Measurements from ENCODE around the gene HAGH.

HAGH gene

DNA sequence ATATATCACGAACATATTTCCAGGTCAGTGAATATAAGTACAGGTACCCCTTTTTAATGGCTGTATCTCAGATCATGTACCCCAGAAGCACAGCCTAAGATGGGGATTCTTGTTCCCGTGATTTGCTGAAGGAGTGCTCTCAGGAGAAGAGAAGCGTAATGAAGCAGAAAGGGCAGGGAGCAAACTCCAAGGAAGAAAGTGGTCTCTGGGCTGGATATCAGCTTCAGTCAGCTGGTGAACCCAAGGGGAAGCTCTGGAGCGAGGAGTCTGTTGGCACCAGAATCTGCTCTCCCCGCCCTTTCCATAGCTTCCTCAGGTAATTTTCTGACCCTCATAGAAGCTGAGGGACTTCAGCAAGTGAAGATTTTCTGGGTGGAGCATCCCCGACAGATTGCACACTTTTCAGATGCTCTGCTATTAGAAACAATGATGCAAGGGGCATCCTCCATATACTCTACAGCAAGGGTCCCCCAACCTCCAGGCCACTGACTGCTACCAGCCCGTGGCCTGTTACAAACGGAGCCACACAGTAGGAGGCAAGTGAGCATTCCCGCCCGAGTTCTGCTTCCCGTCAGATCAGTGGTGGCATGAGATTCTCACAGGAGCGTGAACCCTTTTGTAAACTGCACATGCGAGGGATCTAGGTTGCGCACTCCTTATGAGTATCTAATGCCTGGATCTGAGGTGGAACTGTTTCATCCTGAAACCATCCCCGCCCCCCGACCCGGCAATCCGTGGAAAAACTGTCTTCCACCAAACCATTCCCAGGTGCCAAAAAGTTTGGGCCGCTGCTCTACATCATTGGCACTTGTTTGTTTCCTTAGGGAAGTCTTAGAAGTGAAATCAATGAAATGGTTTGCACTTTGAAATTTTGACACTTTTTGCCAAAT is 4.8 kb upstream of the HAGH start:
- no peak for DNase-seq

GRCh38 chr16:1830213-1830612 is 3.6 kb upstream of the HAGH start:
- no peak for DNase-seq

DNA sequence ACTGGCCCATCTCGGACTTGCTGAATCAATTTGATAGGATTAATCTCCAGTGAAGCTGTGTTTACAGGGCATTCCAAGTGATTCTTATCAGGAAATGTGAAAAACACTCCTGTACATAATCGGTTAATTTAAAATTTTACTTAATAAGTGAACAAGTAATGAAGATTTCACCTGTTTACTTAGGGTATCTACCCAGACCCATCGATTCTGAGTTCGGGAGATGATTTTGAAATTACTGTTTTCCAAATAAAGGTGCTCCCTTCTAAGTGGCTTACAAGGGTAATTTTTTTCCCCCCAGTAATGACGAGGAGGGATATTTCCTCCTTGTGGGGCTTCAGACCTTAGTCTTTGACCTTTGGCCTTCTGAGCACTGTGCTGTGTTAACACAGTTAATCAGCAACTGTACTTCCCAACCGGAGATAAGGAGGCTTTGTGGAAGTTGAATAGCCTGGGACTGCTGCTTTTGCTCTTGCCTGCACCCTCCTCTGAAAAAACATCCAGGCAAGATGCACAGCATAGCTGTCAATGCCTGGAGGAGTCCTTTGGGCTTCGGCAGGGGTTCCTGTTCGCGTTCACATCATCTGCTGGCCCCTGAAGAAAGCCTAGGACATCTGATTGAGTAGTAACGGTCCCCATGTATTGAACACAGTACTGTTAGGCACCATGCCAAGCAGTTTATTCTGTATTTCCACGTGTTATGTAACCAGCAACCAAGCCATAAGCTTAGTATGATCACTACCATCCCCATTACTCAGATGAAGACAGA is 2.2 kb upstream of the HAGH start:
- DNase-seq = no peak

GRCh38 chr16:1825864-1826690 is 548 bp downstream of the HAGH start:
- DNase-seq = peak; percentile 78

- DNase-seq = no peak
Measured at GRCh38 chr16:1825381-1825863, 1.2 kb downstream of the HAGH start.

DNA sequence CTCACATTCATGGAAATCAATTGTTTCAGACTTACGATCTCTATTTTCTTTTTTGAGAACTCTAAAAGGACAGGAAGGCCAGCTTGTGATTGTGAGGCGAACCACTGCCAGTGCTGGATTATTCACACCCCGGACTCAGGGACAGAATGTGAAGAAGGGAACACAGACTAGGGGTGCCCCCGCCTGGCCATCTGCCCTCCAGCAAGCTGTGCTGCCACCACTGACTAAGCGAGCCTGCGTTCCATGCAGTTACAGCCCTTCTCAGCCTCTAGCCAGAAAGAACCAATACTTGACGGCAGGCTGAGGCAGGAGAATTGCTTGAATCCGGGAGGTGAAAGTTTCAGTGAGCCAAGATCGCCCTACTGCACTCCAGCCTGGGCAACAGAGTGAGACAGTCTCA is 2.8 kb downstream of the HAGH start:
- DNase-seq = peak; percentile 66

- DNase-seq = no peak
Measured at GRCh38 chr16:1822801-1823200, 3.8 kb downstream of the HAGH start.

DNA sequence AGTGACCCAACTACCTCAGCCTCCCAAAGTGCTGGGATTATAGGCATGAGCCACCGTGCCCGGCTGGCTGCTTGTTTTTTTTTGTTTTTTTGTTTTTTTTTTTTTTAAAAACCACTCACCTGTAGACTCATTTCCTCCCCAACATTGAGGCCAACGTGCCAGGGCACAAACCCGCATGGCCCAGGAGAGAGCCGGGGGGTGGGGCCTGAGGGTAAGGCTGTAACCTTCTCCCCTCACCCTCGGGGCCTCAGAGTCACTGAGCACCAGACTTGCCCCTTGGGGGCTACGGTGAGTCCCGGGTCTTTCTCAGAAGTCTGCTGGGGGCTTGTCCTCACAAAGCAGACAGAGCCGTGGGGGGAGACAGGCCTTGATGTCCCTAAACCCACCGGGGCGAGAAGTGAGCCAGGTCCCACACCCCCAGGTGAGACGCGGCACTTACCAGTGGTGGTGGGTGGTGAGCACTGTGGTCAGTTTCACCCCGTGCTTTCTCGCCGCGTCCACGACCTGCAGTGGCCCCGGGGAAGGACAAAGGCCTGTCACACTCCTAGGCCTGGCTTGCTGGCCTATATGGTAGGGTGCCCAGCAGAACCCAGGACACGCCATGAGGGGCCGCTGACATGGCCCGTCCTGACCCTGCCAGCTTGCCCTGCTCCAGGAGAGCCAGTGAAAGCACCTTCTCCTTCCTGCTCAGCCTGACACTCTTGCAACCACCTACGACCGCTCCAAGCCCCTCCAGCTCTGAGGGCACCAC is 4.6 kb downstream of the HAGH start:
- DNase-seq = no peak

- no peak for DNase-seq
Measured at GRCh38 chr16:1820946-1821290, 5.7 kb downstream of the HAGH start.

- no peak for DNase-seq
Measured at GRCh38 chr16:1820096-1820945, 6.3 kb downstream of the HAGH start.

- no peak for DNase-seq
Measured at GRCh38 chr16:1819611-1820010, 7.0 kb downstream of the HAGH start.

GRCh38 chr16:1818873-1819525 is 7.6 kb downstream of the HAGH start:
- no peak for DNase-seq

DNA sequence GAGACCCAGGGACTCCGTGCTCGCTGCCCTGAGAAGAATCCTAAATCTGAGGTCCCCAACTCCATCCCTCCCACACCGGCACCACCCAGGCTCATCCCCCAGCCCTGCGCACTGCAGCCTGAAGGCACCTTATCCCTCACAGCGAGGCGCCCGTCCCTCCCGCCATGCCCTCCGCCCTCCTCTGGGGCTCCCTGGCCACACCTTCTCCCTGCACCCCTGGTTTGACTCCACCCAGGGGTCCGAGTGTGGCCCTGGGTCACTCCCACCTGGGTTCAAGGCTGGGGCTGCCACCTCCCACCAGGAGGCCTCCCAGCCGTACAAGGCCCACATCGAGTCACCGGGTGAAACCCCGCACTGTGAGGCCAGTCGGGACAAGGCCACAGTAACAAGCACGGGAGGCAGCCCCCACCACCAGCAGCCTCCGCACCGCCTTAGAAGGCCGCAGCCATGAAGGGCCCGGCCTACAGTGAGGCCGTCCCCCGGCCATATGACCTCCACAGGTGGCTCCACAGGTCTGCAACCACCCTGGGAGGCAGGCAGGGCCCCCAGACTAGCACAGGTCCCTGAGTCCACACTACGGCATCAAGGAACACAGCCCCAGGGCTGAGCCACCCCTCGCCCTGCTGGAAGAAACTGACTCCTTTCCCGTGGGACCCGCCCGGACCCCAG is 8.3 kb downstream of the HAGH start:
- no peak for DNase-seq

DNA sequence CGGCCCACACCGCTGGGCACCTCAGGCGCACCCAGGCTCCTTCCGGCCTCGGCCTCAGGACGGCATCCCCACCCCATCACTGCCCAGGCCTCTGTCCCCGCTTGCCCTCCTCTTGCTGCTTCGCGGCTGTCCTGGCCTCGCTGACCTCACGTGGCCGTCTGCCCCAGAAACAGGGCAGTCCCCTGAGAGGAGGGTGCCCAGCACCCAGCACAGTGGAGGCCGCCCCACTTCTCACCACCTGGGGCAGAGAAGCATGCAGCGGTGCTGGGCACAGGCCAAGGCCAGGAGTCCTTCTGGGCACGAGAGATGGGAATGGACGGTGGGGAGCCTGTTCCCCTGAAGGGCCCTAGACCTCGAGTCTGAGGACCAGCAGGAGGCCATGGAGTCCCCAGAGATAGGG is 8.9 kb downstream of the HAGH start:
- no peak for DNase-seq

- no peak for DNase-seq
Measured at GRCh38 chr16:1817276-1817589, 9.4 kb downstream of the HAGH start.

DNA sequence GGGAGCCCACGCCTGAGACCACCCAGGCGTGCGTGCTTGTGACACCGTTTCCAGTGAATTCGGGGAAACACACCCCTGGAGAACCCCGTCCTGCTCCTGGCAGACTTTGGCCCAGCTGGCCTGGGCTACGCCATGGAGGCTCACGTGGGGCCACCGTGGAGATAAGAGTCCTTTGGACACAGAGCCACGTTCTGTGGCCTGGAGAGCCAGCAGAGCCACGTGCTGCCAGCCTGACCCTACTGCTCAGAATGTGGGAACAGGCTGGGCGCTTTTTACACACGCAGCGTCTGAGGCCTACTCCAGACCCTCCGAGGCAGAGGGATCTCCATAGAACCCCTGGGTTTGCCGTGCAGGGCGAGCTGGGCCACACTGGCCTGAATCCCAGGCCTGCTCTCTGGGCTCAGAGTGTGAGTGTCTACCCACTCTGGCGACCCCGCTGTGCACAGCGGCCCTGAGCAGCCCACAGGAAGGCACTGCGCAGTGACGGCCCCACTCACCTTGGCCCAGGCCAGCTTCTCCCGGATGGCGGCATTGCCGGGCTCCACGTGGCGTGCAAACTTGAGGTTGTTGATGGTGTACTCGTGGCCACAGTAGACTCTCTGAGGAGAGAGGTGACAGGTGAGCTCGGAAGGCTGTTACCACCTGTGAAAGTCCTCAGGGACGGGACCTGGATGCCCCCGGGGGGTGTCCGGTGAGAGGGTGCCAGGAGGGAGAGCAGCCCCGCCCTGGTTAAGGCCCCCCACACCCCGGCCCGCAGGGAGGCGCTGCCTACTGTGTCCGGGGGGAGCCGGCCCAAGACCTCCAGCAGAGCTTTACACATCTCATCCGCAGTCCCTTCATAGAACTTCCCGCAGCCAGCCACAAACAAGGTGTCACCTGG is 10.0 kb downstream of the HAGH start:
- DNase-seq = no peak

DNA sequence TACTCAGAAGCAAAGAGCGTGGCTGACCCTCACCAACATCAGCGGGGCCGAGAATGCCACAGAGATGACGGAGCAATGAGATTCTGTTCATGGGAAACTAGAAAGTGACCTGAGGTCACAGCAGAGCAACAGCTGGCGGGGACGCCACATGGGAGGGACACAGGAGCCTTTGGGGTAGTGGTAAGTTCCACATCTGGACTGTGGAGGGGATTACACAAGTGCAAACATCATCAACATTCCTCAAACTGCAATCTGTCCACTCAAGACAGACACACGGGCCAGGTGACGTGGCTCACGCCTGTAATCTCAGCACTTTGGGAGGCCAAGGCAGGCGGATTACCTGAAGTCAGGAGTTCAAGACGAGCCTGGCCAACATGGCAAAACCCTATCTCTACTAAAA is 11.2 kb downstream of the HAGH start:
- DNase-seq = no peak

- peak; percentile 81 for DNase-seq
Measured at GRCh38 chr16:1812732-1813163, 13.9 kb downstream of the HAGH start.

DNA sequence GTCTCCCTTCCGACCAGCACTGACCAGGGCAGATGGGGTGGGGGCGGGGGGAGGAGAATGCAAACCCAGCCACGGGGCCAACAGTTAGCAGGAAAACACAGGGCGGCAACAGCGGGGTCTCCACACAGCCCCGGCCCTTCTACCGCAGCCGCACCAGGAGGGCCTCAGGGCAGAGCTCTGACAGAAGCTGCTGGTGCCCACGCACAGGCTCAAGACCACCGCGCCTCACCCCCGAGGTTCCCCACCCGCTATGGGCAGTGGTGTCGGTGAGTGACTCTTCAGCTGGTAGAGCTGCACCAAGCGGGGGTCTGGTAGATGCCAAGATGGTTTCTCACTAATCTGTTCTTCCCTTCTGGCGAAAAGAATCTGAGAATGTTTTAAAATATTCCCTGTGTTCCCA is 16.1 kb downstream of the HAGH start:
- no peak for DNase-seq

- DNase-seq = no peak
Measured at GRCh38 chr16:1810106-1810505, 16.5 kb downstream of the HAGH start.

Data from NCI-H82 (cell line).